ENCODE measurements around the gene RBM4. TPM values are rescaled to one million over a fixed set of nuclear protein-coding genes. Genes with fewer than 3 reads are reported as not detected.
"Not testable (repeated sequence)": the region's sequence is repeated elsewhere in the genome, so short reads cannot be mapped to it uniquely, and the experiment has no call there.

The RBM4 gene, protein sequence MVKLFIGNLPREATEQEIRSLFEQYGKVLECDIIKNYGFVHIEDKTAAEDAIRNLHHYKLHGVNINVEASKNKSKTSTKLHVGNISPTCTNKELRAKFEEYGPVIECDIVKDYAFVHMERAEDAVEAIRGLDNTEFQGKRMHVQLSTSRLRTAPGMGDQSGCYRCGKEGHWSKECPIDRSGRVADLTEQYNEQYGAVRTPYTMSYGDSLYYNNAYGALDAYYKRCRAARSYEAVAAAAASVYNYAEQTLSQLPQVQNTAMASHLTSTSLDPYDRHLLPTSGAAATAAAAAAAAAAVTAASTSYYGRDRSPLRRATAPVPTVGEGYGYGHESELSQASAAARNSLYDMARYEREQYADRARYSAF
- total RNA-seq (2014; rRNA removed) (152 and 164 TPM in 2 replicates), Bru-seq, nascent RNA (percentile 97 among the genes with signal in this experiment), BruChase-seq, experiment 1, labeled RNA remaining after a 6-hour chase (percentile 97 among the genes with signal in this experiment), BruChase-seq, experiment 2, labeled RNA remaining after a 2-hour chase (percentile 98 among the genes with signal in this experiment)
- long read RNA-seq, transcript RBM4-204 (4 exons, 1,763 nt): minor isoform, 17 of 197 reads
- long read RNA-seq, transcript RBM4-201 (4 exons, 1,694 nt): major isoform, 95 of 197 reads
- long read RNA-seq, transcript RBM4-202 (3 exons, 3,029 nt): minor isoform, 8 of 197 reads
- long read RNA-seq, transcript RBM4-203 (3 exons, 921 nt): minor isoform, 11 of 197 reads
- long read RNA-seq, partial matches to known transcripts: 8 of 197 reads
- long read RNA-seq, other reads (novel, unspliced or antisense): 48 of 197 reads

- intact Hi-C loops (cut with micrococcal nuclease): loop anchor here (2.0 kb wide), 1 partner anchor 22 kb away; the partner anchor contains the start of gene RBM14
- Histone ChIP-seq H3K27me3 (ENCODE audit: low read length) (no peaks in the 10 kb centered on the region), H3K9me3 (ENCODE audit: low read length) (no peaks in the 10 kb centered on the region), H3K27ac (ENCODE audit: low read length) (peak within 1 kb of the TSS; percentile 73), H3K9ac (ENCODE audit: low read length) (peak within 1 kb of the TSS; percentile 96), H3K4me2 (ENCODE audit: low read length) (peak within 1 kb of the TSS; percentile 94), H2AFZ (ENCODE audit: low read length) (peak within 1 kb of the TSS; percentile 76), H3K4me1 (ENCODE audit: insufficient read depth, low read length) (peaks cover 43% of the 10 kb centered on the region), H3K4me3 (ENCODE audit: low read length) (peak within 1 kb of the TSS; percentile 95), H3F3A (ENCODE audit: low read length, unreplicated experiment) (peaks cover 7% of the 10 kb centered on the region), H3K9me2 (replicated peaks; ENCODE audit: low read length) (no peaks in the 10 kb centered on the region), H4K20me1 (ENCODE audit: low read length) (peaks cover 52% of the 10 kb centered on the region), H3K36me3 (ENCODE audit: low read depth, low read length) (peaks cover 44% of the 10 kb centered on the region), H3K79me2 (ENCODE audit: low read length) (peaks cover 97% of the 10 kb centered on the region)
- ChIA-PET CTCF (interaction anchor here (0.6 to 1.2 kb wide), 3 partner anchors 46 to 841 kb away, joined by 3 to 5 read pairs (median 3); partner anchors contain the start of gene CCDC87), POLR2A (ENCODE audit: unreplicated experiment) (interaction anchor here (0.6 to 1.2 kb wide), 6 partner anchors 19 to 558 kb away, joined by 4 to 20 read pairs (median 4); partner anchors contain the start of genes DPP3, RBM14 and RBM4B)
- DNase-seq: peak; percentile 100
- peak; percentile 93 for ATAC-seq
- TF ChIP-seq CTCF (conservative IDR thresholded peaks at IDR 0.05; ENCODE audit: low read depth, low read length) (no peak; the same call in 1 of the 2 replicates), EZH2phosphoT487 (IDR thresholded peaks at IDR 0.05; ENCODE audit: borderline replicate concordance, low read length) (no peak), EZH2 (IDR thresholded peaks at IDR 0.05; ENCODE audit: low read length, unreplicated experiment) (no peak)
- no TSS peak for BruUV-seq (replicated peaks)
Measured at GRCh38 chr11:66638177-66639065, at the start of gene RBM4. TSS of gene RBM4 (plus strand) at chr11:66638703. CDS start at chr11:66639712, 1,009 bp downstream.

GRCh38 chr11:66589315-66589714 lies 49.2 kb upstream of the RBM4 start:
- POLR2A ChIA-PET (ENCODE audit: unreplicated experiment); intact Hi-C loops (cut with micrococcal nuclease); ATAC-seq; H4K20me1 ChIP-seq (ENCODE audit: low read length); H3K4me3 ChIP-seq (ENCODE audit: low read length); CTCF ChIA-PET; H3K9me2 ChIP-seq (replicated peaks; ENCODE audit: low read length); H3K27ac ChIP-seq (ENCODE audit: low read length); H3K9me3 ChIP-seq (ENCODE audit: low read length); H3K36me3 ChIP-seq (ENCODE audit: low read depth, low read length); H3K27me3 ChIP-seq (ENCODE audit: low read length); H3F3A ChIP-seq (ENCODE audit: low read length, unreplicated experiment); H3K9ac ChIP-seq (ENCODE audit: low read length); BruUV-seq (replicated peaks); H2AFZ ChIP-seq (ENCODE audit: low read length); DNase-seq; H3K4me2 ChIP-seq (ENCODE audit: low read length): not testable (repeated sequence)
- Histone ChIP-seq H3K4me1 (ENCODE audit: insufficient read depth, low read length) (peaks cover 11% of the 10 kb centered on the region), H3K79me2 (ENCODE audit: low read length) (peaks cover 10% of the 10 kb centered on the region)
